GM18517 (cell line): ENCODE results near the gene CTSD.

ENCODE experiments used
- ATAC-seq: cut with Tn5 transposase; IDR thresholded peaks from one replicate; pipeline ENCODE4 v1.9.1; 2021; ENCODE audit warnings: mild to moderate bottlenecking, moderate library complexity; ENCODE audit not compliant: unreplicated experiment

CTSD gene

GRCh38 chr11:1782831-1783724 lies 19.4 kb upstream of the CTSD start:
- ATAC-seq = no peak

- ATAC-seq = no peak
Observed at GRCh38 chr11:1782031-1782590, 18.4 kb upstream of the CTSD start.

GRCh38 chr11:1781593-1781975 lies 17.9 kb upstream of the CTSD start:
- no peak for ATAC-seq

- no peak for ATAC-seq
Observed at GRCh38 chr11:1780700-1781592, 17.2 kb upstream of the CTSD start.

- no peak for ATAC-seq
Observed at GRCh38 chr11:1779806-1780699, 16.3 kb upstream of the CTSD start.

- ATAC-seq = no peak
Observed at GRCh38 chr11:1779034-1779805, 15.5 kb upstream of the CTSD start.

GRCh38 chr11:1778141-1778911 lies 14.6 kb upstream of the CTSD start:
- ATAC-seq = no peak

GRCh38 chr11:1777737-1778136 lies 14.0 kb upstream of the CTSD start:
- ATAC-seq = no peak

- ATAC-seq = no peak
Observed at GRCh38 chr11:1776944-1777715, 13.4 kb upstream of the CTSD start.

- ATAC-seq = no peak
Observed at GRCh38 chr11:1776331-1776851, 12.7 kb upstream of the CTSD start.

GRCh38 chr11:1774886-1775285 lies 11.2 kb upstream of the CTSD start:
- ATAC-seq = no peak

- ATAC-seq = no peak
Observed at GRCh38 chr11:1773994-1774550, 10.3 kb upstream of the CTSD start.

- ATAC-seq = no peak
Observed at GRCh38 chr11:1773131-1773993, 9.6 kb upstream of the CTSD start.

GRCh38 chr11:1772270-1773130 lies 8.8 kb upstream of the CTSD start:
- no peak for ATAC-seq

GRCh38 chr11:1771700-1772099 lies 8.0 kb upstream of the CTSD start:
- no peak for ATAC-seq

- no peak for ATAC-seq
Observed at GRCh38 chr11:1771273-1771672, 7.5 kb upstream of the CTSD start.
